ENCODE data around the gene PEDS1.

DNA sequence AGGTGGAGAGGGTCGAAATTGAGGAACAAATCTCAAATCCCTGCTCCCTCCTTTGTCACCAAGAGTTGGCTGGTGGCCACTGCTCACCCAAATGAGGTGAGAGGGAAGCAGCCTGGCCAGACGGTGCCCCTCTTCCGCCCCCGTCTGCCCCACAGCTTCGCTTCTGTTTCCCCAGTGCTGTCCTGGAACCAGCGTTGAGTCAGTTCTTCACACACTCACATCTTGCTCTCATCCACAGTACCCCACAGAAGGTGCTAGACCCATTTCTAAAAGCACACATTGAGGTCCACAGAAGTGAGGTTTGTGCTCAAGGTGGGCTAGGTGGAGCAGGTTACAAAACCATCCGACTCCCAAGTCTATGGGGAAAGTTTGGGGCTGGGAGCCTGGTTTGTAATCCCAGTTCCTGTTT, 40.9 kb upstream of the PEDS1 start:
- TF ChIP-seq, protein P1, sequence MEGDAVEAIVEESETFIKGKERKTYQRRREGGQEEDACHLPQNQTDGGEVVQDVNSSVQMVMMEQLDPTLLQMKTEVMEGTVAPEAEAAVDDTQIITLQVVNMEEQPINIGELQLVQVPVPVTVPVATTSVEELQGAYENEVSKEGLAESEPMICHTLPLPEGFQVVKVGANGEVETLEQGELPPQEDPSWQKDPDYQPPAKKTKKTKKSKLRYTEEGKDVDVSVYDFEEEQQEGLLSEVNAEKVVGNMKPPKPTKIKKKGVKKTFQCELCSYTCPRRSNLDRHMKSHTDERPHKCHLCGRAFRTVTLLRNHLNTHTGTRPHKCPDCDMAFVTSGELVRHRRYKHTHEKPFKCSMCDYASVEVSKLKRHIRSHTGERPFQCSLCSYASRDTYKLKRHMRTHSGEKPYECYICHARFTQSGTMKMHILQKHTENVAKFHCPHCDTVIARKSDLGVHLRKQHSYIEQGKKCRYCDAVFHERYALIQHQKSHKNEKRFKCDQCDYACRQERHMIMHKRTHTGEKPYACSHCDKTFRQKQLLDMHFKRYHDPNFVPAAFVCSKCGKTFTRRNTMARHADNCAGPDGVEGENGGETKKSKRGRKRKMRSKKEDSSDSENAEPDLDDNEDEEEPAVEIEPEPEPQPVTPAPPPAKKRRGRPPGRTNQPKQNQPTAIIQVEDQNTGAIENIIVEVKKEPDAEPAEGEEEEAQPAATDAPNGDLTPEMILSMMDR (IDR thresholded peaks at IDR 0.05), result no peak
- TF ChIP-seq POLR2A (IDR thresholded peaks at IDR 0.05), result peak in 2 of 4 donors; percentile 6 to 14

All from upper lobe of left lung (tissue), 4 donors.